ENCODE measurements around the gene PGGHG.
"Not testable (repeated sequence)": the region's sequence is repeated elsewhere in the genome, so short reads cannot be mapped to it uniquely, and the experiment has no call there.

PGGHG gene

DNA sequence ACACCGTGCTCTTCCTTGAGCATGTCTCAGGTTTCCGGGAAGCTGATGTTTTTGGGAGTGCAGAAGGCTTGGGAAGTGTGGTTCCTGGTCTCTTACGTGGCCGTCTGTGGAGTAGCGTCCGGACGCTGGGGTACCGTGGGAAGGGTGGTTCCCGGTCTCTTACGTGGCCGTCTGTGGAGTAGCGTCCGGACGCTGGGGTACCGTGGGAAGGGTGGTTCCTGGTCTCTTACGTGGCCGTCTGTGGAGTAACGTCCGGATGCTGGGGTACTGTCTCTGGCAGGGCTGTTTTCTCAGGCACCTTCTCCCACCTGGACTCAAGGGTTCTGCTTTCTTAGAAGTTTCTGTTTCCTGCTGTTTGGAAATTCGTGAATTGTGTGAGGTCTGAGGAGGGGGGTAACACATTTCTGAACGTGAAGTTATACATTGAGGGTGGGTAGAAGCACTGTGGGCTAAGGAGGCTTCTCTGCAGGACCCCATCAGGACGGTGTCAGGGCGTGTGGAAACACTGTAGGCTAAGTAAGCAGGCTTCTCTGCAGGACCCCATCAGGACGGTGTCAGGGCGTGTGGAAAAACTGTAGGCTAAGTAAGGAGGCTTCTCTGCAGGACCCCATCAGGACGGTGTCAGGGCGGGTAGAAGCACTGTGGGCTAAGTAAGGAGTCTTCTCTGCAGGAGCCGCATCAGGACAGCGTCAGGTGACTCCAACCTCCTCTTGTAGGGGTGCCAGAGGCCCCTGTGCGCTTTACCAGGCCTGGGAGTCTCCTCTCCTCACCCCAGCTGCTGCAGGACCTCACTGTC, 37.1 kb downstream of the PGGHG start:
- POLR2A ChIA-PET, result no interaction called here
- TF ChIP-seq, protein P1, sequence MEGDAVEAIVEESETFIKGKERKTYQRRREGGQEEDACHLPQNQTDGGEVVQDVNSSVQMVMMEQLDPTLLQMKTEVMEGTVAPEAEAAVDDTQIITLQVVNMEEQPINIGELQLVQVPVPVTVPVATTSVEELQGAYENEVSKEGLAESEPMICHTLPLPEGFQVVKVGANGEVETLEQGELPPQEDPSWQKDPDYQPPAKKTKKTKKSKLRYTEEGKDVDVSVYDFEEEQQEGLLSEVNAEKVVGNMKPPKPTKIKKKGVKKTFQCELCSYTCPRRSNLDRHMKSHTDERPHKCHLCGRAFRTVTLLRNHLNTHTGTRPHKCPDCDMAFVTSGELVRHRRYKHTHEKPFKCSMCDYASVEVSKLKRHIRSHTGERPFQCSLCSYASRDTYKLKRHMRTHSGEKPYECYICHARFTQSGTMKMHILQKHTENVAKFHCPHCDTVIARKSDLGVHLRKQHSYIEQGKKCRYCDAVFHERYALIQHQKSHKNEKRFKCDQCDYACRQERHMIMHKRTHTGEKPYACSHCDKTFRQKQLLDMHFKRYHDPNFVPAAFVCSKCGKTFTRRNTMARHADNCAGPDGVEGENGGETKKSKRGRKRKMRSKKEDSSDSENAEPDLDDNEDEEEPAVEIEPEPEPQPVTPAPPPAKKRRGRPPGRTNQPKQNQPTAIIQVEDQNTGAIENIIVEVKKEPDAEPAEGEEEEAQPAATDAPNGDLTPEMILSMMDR (IDR thresholded peaks at IDR 0.05; ENCODE audit: insufficient read depth, low read length, missing control alignments), result no peak
- CTCF ChIA-PET, result no interaction called here
- no peak for DNase-seq (ENCODE audit: low read depth, low spot score)
- no peak overlapping the region for H3K4me3 ChIP-seq (ENCODE audit: low read depth, low read length)

DNA sequence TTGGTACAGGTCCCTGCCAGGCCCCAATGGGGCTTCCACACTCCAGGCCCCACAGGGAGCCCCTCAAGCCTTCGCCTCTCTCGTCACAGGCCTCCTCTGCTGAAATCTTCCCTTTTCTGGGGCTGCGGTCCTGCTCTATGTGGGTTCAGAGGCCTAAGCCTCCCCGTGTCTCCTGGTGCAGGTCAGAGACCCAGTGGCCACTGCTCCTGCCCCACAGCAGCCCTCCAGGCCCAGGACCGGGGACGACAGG, 37.6 kb downstream of the PGGHG start:
- H3K4me3 ChIP-seq (ENCODE audit: low read depth, low read length), result no peak overlapping the region
- no peak for DNase-seq (ENCODE audit: low read depth, low spot score)
- CTCF ChIA-PET, result no interaction called here
- POLR2A ChIA-PET, result no interaction called here
- TF ChIP-seq, protein P1 (IDR thresholded peaks at IDR 0.05; ENCODE audit: insufficient read depth, low read length, missing control alignments), result no peak

DNA sequence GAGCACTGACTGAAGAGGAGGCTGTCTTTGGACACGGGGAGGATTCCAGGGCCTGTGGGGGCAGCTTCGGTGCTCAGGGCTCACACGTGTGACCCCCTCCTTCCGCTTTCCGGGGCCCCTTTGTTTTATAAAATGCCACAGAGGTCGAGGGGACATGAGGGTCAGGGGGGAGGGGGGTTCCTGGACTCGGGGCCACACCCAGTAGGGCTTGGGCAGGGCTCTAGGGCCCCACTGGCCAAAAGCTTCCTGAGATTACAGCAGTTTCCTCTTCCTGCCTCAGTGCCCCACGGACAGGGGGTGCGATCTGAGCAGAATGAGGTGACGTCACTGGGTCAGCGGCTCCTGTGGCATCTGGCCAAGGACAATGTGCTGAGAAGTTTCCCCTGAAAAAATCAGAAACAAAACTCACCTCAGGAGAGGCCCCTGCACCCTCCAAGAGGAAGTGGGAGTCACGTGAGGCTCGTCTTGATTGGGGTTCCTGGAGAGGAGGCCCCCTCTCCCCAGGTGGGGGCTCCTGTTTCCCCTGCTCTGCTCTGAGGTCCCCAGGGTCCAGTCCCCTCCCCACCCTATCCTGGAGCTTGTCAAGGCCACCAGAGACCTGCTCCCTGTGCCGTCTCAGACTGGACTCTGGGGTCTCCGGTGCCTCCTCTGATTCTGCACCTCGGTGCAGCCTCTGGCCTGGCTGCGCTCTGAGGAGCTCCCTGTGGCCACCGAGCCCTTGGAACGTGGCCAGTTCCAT, 38.1 kb downstream of the PGGHG start:
- ChIA-PET CTCF (interaction anchor here (1.2 to 1.8 kb wide), 2 partner anchors 10 to 22 kb away, joined by 4 to 9 read pairs; no protein-coding TSS in a partner anchor), POLR2A (no interaction called here)
- TF ChIP-seq, protein P1 (IDR thresholded peaks at IDR 0.05; ENCODE audit: insufficient read depth, low read length, missing control alignments), result no peak
- no peak for DNase-seq (ENCODE audit: low read depth, low spot score)
- H3K4me3 ChIP-seq (ENCODE audit: low read depth, low read length), result no peak overlapping the region

DNA sequence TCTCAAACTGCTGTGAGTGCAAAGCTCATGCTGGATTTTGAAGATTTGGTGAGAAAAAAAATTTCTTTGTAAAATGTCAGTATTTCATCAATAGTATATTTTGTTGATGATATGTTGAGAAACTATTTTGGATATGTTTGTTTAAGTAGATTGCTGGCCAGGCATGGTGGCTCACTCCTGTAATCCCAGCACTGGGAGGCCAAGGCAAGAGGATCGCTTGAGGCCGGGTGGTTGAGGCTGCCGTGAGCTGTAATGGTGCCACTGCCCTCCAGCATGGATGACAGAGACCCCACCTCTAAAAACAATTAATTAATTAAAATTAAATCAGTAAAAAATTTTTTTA, 38.6 kb downstream of the PGGHG start:
- no peak overlapping the region for H3K4me3 ChIP-seq (ENCODE audit: low read depth, low read length)
- TF ChIP-seq, protein P1 (IDR thresholded peaks at IDR 0.05; ENCODE audit: insufficient read depth, low read length, missing control alignments), result no peak
- DNase-seq (ENCODE audit: low read depth, low spot score), result no peak
- POLR2A ChIA-PET, result no interaction called here
- CTCF ChIA-PET, result interaction anchor here (1.2 to 1.8 kb wide), 2 partner anchors 10 to 21 kb away, joined by 4 to 9 read pairs; no protein-coding TSS in a partner anchor

DNA sequence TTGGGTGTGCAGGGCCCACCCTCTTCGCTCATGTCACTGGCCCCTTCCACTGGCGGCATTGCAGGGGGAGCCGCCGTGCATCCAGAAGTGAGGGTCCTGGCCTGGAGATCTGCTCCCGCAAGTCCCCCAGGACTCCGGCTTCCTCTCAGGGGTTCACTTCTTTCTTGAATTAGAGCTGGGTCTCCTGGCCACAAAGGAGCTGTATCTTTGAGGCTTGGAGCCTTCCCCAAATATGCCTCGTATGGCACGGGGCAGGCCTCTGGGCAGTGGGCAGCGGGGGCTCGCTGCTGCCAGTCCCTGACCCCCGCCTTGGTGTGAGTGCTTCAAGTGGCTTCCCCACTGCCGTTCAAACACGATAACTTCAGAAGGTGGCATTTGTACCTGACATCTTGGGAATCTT, 39.1 kb downstream of the PGGHG start:
- no peak overlapping the region for H3K4me3 ChIP-seq (ENCODE audit: low read depth, low read length)
- TF ChIP-seq, protein P1 (IDR thresholded peaks at IDR 0.05; ENCODE audit: insufficient read depth, low read length, missing control alignments), result no peak
- ChIA-PET CTCF (interaction anchor here (0.6 to 1.8 kb wide), 3 partner anchors 11 to 24 kb away, joined by 3 to 9 read pairs (median 4); no protein-coding TSS in a partner anchor), POLR2A (no interaction called here)
- DNase-seq (ENCODE audit: low read depth, low spot score), result no peak

DNA sequence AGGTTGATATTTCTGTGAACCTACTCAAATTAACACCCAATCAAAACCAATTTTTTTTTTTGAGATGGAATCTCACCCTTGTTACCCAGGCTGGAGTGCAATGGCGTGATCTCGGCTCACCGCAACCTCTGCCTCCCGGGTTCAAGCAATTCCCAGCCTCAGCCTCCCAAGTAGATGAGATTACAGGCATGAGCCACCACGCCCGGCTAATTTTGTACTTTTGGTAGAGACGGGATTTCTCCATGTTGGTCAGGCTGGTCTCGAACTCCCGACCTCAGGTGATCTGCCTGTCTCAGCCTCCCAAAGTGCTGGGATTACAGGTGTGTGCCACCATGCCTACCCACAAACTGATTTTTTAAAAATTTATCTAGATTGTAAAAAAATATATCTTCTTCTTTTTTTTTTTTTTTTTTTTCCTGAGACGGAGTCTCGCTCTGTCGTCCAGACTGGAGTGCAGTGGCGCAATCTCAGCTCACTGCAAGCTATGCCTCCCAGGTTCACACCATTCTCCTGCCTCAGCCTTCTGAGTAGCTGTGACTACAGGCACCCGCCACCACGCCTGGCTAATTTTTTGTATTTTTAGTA, 39.7 kb downstream of the PGGHG start:
- DNase-seq (ENCODE audit: low read depth, low spot score); POLR2A ChIA-PET; H3K4me3 ChIP-seq (ENCODE audit: low read depth, low read length): not testable (repeated sequence)
- CTCF ChIA-PET, result interaction anchor here (0.6 to 1.8 kb wide), 4 partner anchors 9 to 23 kb away, joined by 3 to 9 read pairs (median 5); no protein-coding TSS in a partner anchor
